Forelimb muscle (tissue), 1 donor: ENCODE data around the gene SEPTIN8. TPM values are rescaled to one million over a fixed set of nuclear protein-coding genes. Genes with fewer than 3 reads are reported as not detected.
A peak's percentile ranks its signal among the peaks of the same experiment; 100 is the strongest.

Experiments
- DNase-seq: peaks from one replicate; pipeline ENCODE4 v3.0.0-alpha.2; 2013; ENCODE audit warnings: low read depth
- polyA plus RNA-seq: library from polyadenylated mRNA; unstranded; fragments of 120-200 nt; gene quantifications from one replicate; pipeline ENCODE4 v1.2.1, GENCODE V29; 2013; ENCODE audit not compliant: insufficient read length

Gene SEPTIN8, protein sequence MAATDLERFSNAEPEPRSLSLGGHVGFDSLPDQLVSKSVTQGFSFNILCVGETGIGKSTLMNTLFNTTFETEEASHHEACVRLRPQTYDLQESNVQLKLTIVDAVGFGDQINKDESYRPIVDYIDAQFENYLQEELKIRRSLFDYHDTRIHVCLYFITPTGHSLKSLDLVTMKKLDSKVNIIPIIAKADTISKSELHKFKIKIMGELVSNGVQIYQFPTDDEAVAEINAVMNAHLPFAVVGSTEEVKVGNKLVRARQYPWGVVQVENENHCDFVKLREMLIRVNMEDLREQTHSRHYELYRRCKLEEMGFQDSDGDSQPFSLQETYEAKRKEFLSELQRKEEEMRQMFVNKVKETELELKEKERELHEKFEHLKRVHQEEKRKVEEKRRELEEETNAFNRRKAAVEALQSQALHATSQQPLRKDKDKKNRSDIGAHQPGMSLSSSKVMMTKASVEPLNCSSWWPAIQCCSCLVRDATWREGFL
- 33.0 TPM for polyA plus RNA-seq

DNA sequence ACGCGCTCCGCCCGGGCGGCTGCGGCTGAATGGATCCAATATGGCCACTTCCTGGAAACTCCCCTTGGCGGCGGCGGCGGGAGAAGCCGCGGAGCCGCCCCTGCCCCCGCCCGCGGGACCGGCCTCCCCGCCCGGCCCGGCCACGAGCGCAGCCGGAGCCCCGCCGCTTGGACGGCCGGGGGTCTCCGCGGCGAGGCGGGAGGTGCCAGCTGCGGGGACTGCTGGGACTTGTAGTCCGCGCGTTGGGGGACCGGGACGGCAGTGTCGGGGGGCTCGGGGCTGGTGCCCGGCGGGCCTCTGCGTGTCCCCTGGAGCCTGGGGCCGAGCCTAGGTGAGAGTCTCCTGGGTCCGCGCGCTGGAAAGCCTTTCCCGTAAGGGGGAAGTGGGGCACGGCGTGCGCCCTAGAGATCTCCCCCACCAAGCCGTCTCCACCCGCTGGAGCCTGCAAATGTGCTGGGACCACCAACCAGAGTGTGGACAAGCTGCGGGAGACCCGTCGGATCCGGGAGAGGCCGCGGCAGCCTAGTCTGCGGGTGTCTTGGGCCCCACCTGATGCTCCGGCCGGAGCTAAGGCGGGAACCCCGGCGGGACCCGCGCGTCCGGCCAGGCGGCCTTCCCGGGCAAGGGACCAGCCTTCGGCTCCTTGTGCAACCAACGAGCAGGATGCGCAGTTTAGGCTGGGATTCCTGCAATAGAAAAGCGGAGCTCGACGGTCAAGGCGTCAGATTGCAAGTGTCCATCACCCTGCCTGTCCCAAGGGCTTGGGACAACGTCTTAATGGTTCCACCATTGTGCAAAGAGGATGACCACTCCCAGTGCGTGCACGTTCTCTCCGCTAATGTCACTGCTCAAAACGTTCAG lies at the start of gene SEPTIN8:
Gene SEPTIN8 (minus strand): TSS at position 31 of the 861 bp plus-strand sequence. CDS start 102 bp downstream, outside the sequence.
- DNase-seq: no peak

DNA sequence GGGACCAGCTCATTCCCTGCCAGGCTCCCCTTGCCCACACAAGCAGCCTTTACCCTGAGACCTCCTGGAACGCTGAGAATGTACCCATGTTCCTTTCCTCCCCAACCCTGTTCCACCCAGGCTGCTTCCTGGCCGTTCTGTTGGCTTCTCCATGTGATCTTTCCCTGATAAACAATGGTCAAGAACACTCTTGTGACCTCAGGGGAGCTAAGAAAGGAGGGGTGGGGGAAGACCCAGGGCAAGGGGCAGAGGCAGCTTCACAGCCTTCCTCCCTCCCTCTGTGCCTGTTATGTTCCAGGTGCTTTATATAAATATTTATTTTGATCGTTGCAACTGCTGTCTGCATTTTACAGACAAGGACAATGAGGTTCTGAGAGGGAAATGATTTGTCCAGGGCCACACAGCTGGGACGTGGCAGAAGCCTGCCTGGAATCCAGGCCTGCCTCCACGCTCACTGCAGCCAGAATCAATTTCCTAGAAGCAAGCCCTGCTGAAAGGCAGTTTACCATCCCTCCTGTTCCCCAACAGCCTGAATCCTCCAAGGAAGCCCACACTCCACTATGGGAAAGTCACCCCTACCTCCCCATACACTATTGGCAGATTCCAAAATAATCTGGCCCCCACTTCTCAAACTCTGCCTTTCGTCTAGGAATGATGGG lies 49.5 kb upstream of the SEPTIN8 start:
- DNase-seq: no peak

DNA sequence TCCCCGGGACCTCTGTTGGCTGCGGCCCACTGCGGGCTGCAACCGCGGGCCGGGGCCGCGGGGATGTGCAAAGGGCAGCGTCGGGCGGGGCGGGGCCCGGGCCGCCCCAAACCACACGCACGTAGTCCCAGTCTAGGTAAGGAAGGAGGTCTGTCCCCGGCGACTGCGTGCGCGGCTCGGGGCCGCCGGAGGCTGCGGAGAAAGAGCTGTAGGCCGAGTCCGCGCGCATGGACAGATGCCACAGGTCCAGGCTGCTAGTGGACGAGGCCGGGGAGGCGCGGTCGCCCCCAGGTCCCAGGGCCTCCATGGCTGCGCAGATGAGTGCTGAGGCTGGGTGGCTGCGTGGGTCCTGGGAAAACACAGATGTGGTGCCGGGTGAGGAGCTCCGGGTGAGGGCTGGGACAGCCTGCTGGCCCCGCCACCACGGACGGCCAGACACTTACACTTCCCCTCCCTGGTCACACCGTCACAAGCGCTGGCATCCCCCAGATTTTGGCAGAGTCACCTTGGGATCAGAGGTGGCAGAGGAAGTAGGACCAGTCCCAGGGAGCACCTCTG lies 48.9 kb upstream of the SEPTIN8 start:
- no peak for DNase-seq

DNA sequence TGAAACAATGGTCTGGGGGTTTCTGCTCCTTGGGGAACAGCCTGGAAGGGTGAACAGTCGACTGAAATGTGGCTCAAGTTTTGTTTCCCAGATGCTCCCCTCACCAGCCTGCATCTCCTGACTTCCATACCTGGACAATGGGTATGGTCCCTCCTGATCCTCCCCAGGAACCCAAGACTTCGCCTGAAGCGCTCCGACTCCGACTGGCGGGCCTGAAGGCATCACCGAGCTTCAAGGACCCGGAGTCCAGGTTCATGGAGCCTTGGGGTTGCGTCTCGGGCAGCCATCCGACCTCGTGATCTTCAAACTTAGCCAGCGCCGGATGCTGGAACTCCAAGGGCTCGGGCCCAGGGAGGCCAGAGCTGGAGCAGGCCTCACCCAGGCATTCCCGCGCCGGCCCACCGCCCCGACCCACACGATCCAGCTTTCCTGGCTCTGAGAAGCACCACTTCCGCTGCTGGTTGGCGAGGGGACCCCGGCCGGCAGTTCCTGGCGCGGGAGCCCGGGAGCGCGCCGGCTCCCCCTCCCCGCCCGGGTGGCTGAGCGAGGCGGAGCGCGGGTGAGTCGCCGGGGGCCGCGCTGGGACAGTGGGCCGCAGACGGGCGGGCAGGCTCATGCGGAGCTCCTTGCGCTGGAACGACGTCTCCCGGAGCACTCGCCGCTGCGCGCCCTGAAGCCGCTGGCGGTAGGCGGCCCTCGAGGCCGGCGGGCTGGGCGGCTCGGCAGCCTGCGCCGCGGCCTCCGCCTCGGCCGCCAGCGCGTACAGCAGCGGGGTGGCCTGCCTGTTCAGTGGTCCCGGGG lies 48.2 kb upstream of the SEPTIN8 start:
- DNase-seq: no peak

DNA sequence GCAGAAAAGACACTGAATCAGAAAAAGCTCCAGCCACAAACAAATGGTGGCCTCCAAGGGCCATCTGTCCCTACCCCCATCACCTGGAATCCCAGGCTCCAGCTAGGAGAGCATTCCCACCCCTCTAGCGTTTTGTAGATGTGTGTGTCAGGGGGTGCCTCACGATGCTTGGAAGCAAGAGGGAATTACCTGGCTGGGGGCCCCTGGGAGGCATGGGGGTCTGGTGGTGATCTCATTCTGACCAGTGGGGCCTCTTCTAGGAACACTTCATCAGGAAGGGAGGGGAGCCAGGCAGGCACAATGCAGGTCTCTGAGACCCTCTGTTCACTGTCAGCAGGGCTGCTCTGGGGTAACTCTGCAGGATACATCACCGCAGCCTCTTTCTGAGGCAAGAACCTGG lies 47.4 kb upstream of the SEPTIN8 start:
- no peak for DNase-seq

DNA sequence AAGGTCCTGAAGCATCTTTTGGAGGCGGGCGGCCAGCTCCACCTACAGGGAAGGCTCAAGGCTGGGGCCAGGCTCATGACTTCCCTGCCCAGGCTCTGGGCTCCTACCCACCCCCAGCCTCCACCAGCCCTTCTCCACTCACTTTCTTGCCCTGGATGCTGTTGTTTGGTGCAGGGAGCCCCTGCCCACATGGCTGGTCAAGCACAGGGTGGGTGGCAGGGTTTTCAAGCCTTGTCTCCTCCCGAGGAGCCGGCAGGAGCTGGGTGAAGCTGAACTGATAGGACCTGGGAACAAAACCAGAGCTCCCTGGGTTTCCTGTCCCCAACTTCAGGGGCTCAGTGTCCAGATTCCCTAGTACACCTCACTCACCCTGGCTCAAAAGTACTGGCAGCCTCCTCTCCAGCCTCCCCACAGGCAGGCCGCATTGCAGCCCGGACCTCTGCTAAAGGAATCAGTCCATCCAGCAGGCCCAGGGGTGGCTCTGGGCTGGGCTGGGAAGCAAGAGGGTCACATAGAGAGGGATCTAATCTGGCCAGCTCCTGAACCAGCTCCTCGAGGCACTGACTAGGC lies 46.5 kb upstream of the SEPTIN8 start:
- no peak for DNase-seq

DNA sequence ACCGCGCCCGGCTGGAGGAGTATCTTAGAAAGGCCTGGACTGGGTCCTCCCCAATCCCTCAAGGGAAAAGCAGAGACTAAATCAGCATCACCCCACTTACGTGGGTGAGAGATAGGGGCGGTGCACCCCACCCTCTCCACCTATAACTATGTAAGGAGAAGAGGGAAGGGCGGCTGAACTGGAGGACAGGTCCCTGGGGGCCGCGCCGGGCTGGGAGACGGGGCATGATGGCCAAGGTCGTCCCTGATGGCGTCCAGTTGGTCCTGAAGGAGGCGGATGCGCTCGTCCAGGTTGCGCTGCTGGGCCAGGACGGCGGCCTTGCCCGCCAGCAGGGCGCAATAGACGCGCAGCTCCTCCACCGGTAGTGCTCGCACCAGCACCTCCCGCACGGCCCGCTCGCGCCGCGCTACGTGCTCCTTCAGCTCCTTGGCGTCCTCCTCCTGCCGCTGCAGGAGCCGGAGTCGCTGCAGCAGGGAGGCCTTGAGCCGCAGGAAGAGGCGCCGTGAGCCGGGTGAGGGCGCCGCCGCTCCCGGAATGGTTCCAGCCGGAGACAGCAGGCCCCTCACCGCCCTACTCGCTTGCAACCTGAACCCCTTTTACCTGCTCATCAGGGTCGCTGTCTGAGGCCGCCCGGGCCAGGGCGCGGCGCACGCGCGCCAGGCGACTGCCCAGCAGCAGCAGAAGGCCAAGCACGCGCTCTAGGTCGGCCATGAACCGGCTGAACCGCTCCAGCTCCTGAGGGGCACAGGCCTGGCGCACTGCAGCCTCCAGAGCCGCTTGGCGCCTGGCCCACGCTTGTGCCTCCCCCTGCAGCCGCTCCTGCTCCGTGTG lies 45.8 kb upstream of the SEPTIN8 start:
- DNase-seq: no peak

DNA sequence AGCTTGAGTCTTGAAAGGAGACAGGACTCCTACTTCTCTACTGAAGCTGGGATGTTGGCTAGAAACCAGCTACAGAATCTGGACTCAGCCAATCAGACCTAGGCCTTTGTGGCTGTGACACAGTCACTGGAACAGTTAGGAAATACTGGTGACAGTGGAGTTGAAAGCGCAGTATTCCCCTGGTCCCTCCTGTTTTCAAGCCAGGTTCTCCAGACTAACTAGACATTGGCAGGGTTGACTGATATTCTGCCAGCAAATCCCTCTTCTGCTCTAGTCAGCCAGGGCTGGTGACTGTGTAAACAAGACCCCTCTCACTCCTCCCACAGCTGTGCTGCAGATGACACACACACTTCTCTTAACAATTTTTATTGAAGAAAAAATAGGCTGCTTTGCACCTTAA lies 44.8 kb upstream of the SEPTIN8 start:
- no peak for DNase-seq

DNA sequence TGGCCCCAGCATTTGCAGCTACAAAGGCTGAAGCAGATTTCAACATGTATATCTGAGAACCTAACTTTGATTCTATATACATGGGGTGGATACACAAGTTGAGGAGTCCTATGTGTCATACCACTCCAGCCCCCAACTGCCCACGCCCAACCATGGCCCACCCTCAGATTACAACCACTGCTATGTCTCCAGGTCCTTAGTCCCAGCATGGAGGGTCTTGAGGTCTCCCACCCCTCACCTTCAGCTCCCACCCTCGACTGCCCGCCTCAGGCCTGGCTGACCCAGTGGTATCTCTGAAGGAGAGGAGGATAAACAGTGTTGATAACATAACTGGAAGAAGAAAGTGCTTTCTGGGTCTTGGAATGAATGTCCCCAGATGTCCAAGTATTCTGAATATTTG lies 44.3 kb upstream of the SEPTIN8 start:
- DNase-seq: no peak

DNA sequence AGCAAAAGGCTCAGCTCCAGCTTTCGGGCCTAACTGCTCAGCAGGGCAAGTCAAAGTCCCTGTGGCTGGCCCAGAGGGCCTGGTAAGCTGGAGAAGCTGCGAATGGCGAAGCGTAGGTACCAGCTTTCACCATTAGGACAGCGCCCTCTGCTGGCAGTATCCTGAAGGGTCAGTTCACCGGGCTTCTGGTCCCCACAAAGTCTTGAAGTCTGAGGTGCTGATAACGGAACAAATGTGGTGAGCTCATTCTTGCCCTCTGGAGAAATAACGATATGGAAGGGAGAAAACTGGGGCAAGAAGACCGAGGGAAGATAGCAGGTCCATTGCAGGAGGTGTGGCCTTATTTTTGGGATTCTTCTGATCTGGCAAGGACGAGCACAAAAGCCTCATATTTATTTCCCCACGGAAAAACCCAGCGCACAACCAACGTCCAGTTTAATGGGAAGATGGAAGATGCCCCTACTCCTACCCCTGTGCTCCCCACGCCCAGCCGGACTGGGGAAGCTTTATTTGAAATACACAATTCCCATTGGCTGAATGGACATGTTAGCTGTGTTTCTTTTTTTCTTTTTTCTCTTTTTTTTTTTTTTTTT lies 43.2 kb upstream of the SEPTIN8 start:
- DNase-seq: peak; percentile 62

DNA sequence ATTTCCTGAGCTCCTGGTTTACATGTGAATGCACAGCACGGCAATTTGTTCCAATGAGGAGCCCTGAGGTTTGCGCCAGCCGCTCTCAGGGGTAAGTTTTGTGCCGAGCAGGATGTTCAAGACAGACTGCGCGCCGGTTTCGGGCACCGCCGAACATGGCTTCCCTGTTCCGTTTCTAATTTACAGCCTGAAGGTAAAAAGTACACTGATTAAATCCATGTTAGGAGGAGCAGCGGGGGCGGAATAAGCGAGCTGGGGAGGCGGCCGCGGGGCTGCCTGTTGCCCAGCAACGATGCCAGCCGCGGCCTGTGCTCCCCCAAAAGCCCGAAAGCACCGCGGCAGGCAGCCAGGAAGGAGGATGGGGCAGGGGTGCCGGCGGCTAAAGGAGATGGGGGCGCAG lies 42.4 kb upstream of the SEPTIN8 start:
- no peak for DNase-seq

DNA sequence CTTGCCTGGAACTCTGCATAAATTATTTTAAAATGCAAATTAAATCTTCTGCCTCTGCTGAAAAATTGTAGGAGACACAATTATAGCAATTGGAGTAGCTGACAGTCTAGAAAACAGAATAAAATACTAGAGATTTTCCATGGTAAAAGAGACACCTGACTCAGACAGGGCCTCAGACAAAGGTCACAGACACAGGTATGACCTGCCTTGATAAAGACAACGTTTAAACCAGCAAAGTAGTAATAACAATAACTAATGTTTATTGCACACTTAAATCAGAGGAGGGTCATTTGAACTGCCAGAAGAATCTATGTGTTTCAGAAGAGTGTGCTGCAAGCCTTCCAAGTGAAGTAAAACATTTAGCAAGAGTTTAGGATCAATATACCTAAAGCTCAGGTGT lies 40.0 kb upstream of the SEPTIN8 start:
- no peak for DNase-seq

DNA sequence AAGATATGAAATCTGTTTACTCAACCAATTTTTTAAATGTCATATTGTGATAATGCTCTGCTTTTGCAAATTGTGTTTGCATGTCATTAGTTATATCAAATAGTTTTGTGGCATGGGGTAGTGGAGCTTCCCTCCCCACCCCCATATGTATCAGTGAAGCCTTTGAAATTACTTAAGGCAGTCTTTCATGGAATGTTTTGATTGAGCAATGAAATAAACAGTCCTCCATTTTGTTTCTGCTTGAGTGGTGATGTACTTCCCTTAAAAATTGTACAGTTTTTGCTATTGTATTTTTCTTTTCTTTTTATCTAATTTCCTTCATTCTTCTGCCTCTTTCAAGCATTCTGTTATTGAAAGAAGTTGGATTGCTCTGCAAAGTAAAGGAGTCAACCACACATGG lies 39.5 kb upstream of the SEPTIN8 start:
- no peak for DNase-seq

DNA sequence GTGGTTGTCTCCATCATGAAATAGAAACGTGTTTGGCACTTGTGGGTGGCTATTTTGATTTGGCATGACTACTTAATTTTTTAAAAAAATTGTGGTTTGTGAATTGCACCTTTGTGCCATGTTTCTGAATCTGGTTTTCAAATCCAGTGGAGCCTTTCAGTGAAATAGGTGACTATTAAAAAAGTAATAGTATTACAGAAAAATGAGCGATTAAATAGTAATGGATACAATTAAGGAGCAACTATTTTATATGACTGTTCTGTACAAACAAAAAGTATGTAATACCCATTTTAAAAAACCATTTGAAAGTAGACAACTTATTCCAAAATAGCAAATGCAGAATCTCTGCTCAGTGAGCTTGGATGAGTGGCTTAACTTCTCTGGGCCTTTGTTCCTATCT lies 39.0 kb upstream of the SEPTIN8 start:
- no peak for DNase-seq

DNA sequence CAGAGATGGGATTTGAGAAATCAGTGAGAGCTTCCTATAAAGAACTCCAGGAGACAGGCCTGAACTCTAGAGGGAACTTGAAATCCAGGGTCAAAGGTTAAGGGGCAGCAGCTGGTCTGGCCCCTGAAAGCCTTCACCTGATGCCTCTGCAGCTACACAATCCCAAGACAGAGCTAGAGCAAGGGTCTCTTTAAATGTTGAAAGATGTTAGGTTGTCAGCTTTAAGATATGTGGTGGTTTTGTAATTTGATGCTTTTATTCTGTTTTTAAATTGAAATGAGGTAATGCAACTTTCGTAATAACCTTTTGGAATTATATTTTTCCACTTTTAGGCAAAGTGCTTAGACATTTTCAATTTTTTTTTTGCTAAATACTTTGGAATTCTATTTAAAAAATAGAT lies 38.4 kb upstream of the SEPTIN8 start:
- no peak for DNase-seq

DNA sequence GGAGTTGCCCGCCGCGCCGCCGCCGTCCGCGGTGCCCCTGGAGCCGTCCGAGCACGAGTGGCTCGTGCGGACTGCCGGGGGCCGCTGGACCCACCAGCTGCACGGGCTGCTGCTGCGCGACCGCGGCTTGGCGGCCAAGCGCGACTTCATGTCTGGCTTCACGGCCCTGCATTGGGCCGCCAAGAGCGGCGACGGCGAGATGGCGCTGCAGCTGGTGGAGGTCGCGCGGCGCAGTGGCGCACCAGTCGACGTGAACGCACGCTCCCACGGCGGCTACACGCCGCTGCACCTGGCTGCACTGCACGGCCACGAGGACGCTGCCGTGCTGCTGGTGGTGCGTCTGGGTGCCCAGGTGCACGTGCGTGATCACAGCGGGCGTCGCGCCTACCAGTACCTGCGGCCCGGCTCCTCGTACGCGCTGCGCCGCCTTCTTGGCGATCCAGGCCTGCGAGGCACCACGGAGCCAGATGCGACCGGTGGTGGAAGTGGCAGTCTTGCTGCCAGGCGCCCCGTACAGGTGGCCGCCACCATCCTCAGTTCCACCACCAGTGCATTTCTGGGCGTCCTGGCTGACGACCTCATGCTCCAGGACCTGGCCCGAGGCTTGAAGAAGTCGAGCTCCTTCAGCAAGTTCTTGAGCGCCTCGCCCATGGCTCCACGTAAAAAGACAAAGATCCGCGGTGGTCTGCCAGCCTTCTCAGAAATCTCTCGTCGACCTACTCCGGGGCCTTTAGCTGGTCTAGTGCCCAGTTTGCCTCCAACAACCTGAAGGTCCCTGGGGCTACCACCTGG lies 37.7 kb upstream of the SEPTIN8 start:
- no peak for DNase-seq

DNA sequence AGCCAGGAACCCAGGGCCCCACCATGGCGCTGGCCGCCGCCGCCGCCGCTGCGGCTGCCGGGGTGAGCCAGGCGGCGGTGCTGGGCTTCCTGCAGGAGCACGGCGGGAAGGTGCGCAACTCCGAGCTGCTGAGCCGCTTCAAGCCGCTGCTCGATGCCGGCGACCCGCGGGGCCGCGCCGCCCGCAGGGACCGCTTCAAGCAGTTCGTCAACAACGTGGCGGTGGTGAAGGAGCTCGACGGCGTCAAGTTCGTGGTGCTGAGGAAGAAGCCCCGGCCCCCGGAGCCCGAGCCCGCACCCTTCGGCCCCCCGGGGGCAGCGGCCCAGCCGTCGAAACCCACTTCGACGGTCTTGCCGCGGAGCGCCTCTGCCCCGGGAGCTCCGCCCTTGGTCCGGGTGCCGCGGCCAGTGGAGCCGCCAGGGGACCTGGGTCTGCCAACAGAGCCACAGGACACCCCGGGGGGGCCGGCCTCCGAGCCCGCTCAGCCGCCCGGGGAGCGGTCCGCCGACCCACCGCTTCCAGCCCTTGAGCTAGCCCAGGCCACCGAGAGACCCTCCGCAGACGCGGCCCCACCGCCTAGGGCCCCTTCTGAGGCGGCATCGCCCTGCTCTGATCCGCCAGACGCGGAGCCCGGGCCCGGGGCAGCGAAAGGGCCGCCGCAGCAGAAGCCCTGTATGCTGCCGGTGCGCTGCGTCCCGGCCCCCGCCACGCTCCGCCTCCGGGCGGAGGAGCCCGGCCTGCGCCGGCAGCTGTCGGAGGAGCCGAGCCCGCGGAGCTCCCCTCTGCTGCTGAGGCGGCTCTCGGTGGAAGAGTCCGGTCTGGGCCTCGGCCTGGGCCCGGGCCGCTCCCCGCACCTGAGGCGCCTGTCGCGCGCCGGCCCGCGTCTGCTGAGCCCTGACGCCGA lies 36.8 kb upstream of the SEPTIN8 start:
- DNase-seq: no peak
